ENCODE results near the gene RAB5IF.

The RAB5IF gene

DNA sequence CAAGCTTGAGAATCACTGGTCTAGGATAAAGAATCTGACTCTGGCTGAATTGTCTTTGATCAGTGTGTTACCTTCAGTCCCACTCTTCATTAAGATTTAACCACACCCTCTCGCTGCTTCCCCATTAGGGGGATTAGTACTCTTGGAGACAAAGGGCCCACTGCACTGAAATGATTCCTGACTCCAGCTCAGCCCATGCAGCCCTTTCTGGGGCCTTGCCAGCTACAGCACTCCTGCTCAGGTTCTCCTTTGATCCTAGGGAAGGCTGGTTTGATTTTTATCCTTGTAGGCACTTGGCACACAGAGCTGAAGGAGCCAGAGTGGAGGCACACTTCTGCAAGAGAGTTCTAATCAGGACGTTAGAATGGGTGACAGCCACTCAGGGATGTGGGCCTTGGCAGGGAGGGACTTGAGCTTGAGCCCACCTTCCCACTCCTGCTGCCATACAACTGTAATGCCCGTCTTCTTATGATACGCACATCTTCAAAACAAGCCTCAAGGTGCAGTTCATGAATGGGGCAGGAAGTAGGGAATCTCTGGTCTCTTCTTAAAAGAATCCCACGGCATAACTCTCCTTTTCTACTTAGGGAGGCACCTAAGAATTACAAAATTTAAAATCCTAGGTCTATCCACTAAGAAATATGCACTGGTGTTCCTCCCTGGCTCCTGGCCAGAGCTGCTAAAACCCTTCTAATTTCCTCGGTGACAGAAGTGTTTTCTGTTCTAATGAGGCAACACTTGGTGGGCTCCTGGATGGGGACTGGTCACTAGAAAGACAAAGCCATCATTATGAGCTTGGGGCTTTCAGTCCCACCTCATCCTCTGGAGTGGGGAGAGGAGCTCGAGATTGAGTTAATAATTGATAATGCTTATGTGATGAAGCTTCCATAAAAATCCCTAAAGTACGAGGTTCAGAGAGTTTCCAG lies 41.9 kb downstream of the RAB5IF start:
- no peak overlapping the region for H3K4me3 ChIP-seq (ENCODE audit: low read depth, low read length)
- TF ChIP-seq CTCF (IDR thresholded peaks at IDR 0.05; ENCODE audit: borderline replicate concordance, insufficient read depth, low read depth, low read length) = no peak

DNA sequence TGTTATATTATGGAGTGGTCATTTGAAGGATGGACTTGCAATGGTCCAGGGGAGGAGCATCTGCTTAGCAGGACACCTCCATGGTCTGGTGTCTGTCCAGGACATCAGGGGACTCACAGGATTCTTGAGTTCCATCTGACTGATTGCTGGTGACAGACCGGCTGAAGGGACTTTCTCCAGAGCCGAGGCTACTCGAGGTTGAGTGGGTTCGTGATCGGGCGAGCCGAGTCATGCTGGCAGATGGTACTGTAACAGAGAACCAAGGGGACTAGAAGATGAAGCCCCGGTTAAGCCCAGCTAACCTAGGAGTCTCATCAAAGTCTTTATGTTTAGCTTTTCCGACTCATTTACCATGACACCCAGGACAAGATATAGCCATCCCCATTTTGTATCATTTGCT lies 47.9 kb downstream of the RAB5IF start:
- no peak overlapping the region for H3K4me3 ChIP-seq (ENCODE audit: low read depth, low read length)
- TF ChIP-seq CTCF (IDR thresholded peaks at IDR 0.05; ENCODE audit: borderline replicate concordance, insufficient read depth, low read depth, low read length) = no peak

- no peak overlapping the region for H3K4me3 ChIP-seq (ENCODE audit: low read depth, low read length)
- no peak for TF ChIP-seq CTCF (IDR thresholded peaks at IDR 0.05; ENCODE audit: borderline replicate concordance, insufficient read depth, low read depth, low read length)
These were observed 48.9 kb downstream of the RAB5IF start for GRCh38 chr20:36654506-36654905.

DNA sequence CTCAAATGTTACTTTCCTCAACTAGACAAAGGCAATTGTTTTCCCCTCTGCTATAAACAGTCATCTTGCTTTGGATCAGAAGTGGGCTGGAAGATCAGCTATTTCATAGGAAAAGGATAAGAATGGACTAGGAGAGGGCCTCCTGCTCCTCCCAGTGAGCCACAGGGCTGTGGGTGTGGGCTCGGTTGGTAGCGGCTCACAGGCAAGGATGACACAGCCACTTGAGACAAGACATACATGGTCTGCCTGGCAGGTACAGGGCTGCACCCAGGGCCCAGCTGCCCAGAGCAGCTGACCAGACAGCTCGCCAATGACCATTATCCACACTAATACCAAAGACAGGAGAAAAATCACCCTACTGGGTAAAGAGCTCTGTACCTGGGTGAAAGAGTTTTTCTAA lies 49.4 kb downstream of the RAB5IF start:
- H3K4me3 ChIP-seq (ENCODE audit: low read depth, low read length) = no peak overlapping the region
- TF ChIP-seq CTCF (IDR thresholded peaks at IDR 0.05; ENCODE audit: borderline replicate concordance, insufficient read depth, low read depth, low read length) = no peak

- TF ChIP-seq CTCF (IDR thresholded peaks at IDR 0.05; ENCODE audit: borderline replicate concordance, insufficient read depth, low read depth, low read length) = no peak
- no peak overlapping the region for H3K4me3 ChIP-seq (ENCODE audit: low read depth, low read length)
These were observed 51.2 kb downstream of the RAB5IF start for GRCh38 chr20:36656733-36657132.

DNA sequence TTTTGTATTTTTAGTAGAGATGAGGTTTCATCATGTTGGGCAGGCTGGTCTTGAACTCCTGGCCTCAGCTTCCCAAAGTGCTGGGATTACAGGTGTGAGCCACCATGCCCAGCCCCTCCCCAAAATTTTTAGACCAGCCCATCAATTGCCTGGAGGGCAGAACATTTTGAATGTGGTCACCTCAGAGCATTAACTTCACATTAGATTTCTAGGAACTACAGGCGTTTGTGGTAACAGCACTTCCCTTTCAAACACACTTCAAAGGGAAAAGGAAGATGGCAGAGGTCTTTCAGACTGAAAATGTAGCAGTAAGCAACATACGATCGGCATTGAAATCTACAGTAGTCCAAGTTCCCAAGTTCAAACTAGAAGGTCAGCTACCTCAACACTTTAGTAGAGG lies 52.7 kb downstream of the RAB5IF start:
- TF ChIP-seq CTCF (IDR thresholded peaks at IDR 0.05; ENCODE audit: borderline replicate concordance, insufficient read depth, low read depth, low read length) = no peak
- H3K4me3 ChIP-seq (ENCODE audit: low read depth, low read length) = no peak overlapping the region
